Vagina (tissue), 2 donors: ENCODE results near the gene VAV3. TPM values are rescaled to one million over a fixed set of nuclear protein-coding genes. Genes with fewer than 3 reads are reported as not detected.
"Not testable (repeated sequence)": the region's sequence is repeated elsewhere in the genome, so short reads cannot be mapped to it uniquely, and the experiment has no call there.

Experiments
- DNase-seq, 2 donors: peaks; one replicate each; pipeline ENCODE4 v3.0.0-alpha.2; 2017; ENCODE audit errors: extremely low spot score in 2 of 2
- H3K27ac ChIP-seq: fragments of 200-600 bp; sonication (generic); one replicate; pipeline ENCODE4 v1.5.1; 2019
- H3K27me3 ChIP-seq: fragments of 200-600 bp; sonication (generic); one replicate; pipeline ENCODE4 v1.5.1; 2019
- H3K36me3 ChIP-seq, 2 donors: fragments of 200-600 bp; sonication (generic); one replicate each; pipeline ENCODE4 v1.5.1; 2017 to 2019
- H3K4me1 ChIP-seq: fragments of 200-600 bp; sonication (generic); one replicate; pipeline ENCODE4 v1.5.1; 2019
- H3K4me3 ChIP-seq, 2 donors: fragments of 200-600 bp; sonication (generic); 1 replicate in 1 of 2; 2 replicates in 1 of 2; pipeline ENCODE4 v1.5.1; 2016 to 2019
- H3K9me3 ChIP-seq: fragments of 200-600 bp; sonication (generic); one replicate; pipeline ENCODE4 v1.5.1; 2019
- CTCF ChIP-seq, 3 experiments: fragments of 450-650 bp in 2 of 3; fragments of 200-600 bp in 1 of 3; sonication (generic) in 1 of 3; IDR thresholded peaks; one replicate each; pipeline ENCODE4 v1.5.1; 2017 to 2019; ENCODE audit warnings: antibody characterized with exemption in 3 of 3, mild to moderate bottlenecking in 2 of 3, moderate library complexity in 2 of 3
- POLR2A ChIP-seq, 2 donors: fragments of 450-650 bp; IDR thresholded peaks; one replicate each; pipeline ENCODE4 v1.6.1; 2017; ENCODE audit warnings: antibody characterized with exemption in 2 of 2, mild to moderate bottlenecking in 2 of 2, moderate library complexity in 2 of 2
- POLR2AphosphoS5 ChIP-seq, 2 donors: sonication (generic); formaldehyde crosslinking; IDR thresholded peaks; one replicate each; pipeline ENCODE4 v1.9.0; 2017; ENCODE audit warnings: antibody characterized with exemption in 2 of 2, mild to moderate bottlenecking in 2 of 2, low read depth in 1 of 2; ENCODE audit not compliant: insufficient read depth in 1 of 2
- intact Hi-C: fragments of 100-400 bp; cut with DNase I; formaldehyde crosslinking; loops from one replicate; pipeline ENCODE4 v1.15.1; 2023
- total RNA-seq: library from RNA; depleted of rRNA; stranded (reverse); fragments of >200 nt; gene quantifications from one replicate; pipeline ENCODE4 v1.2.3, GENCODE V29; 2016

VAV3 gene
- total RNA-seq, 1 donor from 2014 or later: 67.5 TPM

GRCh38 chr1:107739651-107740050 lies 225.3 kb downstream of the VAV3 start:
- intact Hi-C loops: no loop called here
- no peak for DNase-seq
- H3K27me3 ChIP-seq: no peaks in the 10 kb centered on the region
- no peaks in the 10 kb centered on the region for H3K9me3 ChIP-seq
- H3K4me3 ChIP-seq: no peak overlapping the region
- H3K36me3 ChIP-seq: no peaks in the 10 kb centered on the region
- H3K27ac ChIP-seq: peak overlapping the region; percentile 6
- H3K4me1 ChIP-seq: peaks cover 4% of the 10 kb centered on the region
- TF ChIP-seq POLR2A (IDR thresholded peaks at IDR 0.05) (no peak), CTCF (IDR thresholded peaks at IDR 0.05) (no peak), POLR2AphosphoS5 (IDR thresholded peaks at IDR 0.05; ENCODE audit: insufficient read depth in 1 of 2, low read depth in 1 of 2) (no peak)

- Histone ChIP-seq H3K27ac (peak overlapping the region; percentile 6), H3K4me1 (peaks cover 4% of the 10 kb centered on the region), H3K27me3 (no peaks in the 10 kb centered on the region), H3K4me3 (no peak overlapping the region), H3K36me3 (no peaks in the 10 kb centered on the region), H3K9me3 (no peaks in the 10 kb centered on the region)
- DNase-seq: no peak
- intact Hi-C loops: no loop called here
- TF ChIP-seq POLR2A (IDR thresholded peaks at IDR 0.05) (no peak), CTCF (IDR thresholded peaks at IDR 0.05) (no peak), POLR2AphosphoS5 (IDR thresholded peaks at IDR 0.05; ENCODE audit: insufficient read depth in 1 of 2, low read depth in 1 of 2) (no peak)
Measured at GRCh38 chr1:107739201-107739600, 225.8 kb downstream of the VAV3 start.

GRCh38 chr1:107733401-107733800 lies 231.6 kb downstream of the VAV3 start:
- DNase-seq, H3K27ac ChIP-seq, H3K27me3 ChIP-seq, H3K9me3 ChIP-seq, H3K36me3 ChIP-seq, H3K4me3 ChIP-seq, H3K4me1 ChIP-seq, intact Hi-C loops: not testable (repeated sequence)

GRCh38 chr1:107727866-107728265 lies 237.1 kb downstream of the VAV3 start:
- Histone ChIP-seq H3K27me3 (no peaks in the 10 kb centered on the region), H3K4me3 (no peak overlapping the region), H3K27ac (no peak overlapping the region), H3K9me3 (no peaks in the 10 kb centered on the region), H3K36me3 (no peaks in the 10 kb centered on the region), H3K4me1 (no peaks in the 10 kb centered on the region)
- intact Hi-C loops: no loop called here
- DNase-seq: no peak
- no peak for TF ChIP-seq POLR2AphosphoS5 (IDR thresholded peaks at IDR 0.05; ENCODE audit: insufficient read depth in 1 of 2, low read depth in 1 of 2)
- TF ChIP-seq POLR2A (IDR thresholded peaks at IDR 0.05): no peak
- TF ChIP-seq CTCF (IDR thresholded peaks at IDR 0.05): no peak

DNA sequence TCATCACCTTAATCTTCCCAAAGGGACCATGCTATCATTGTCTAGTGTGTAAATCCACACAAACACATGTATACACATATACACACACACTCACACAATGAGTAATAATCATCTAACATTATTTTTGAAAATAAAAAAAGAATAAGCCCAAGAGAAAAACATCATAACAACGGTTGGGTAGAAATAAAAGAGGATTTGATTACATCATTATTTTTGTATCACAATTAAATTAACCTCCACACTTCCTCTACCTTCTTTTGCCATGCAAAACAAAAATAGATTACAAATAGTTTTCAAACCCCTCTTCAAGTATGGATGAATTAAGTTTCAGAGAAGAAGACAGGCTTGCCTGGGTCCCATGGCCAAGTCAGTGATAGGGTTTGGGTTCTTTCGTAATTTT lies 238.1 kb downstream of the VAV3 start:
- DNase-seq: no peak
- no peaks in the 10 kb centered on the region for H3K4me1 ChIP-seq
- H3K4me3 ChIP-seq: no peak overlapping the region
- H3K27me3 ChIP-seq: no peaks in the 10 kb centered on the region
- TF ChIP-seq POLR2A (IDR thresholded peaks at IDR 0.05) (no peak), CTCF (IDR thresholded peaks at IDR 0.05) (no peak), POLR2AphosphoS5 (IDR thresholded peaks at IDR 0.05; ENCODE audit: insufficient read depth in 1 of 2, low read depth in 1 of 2) (no peak)
- H3K27ac ChIP-seq: no peak overlapping the region
- no peaks in the 10 kb centered on the region for H3K36me3 ChIP-seq
- intact Hi-C loops: no loop called here
- H3K9me3 ChIP-seq: no peaks in the 10 kb centered on the region

DNA sequence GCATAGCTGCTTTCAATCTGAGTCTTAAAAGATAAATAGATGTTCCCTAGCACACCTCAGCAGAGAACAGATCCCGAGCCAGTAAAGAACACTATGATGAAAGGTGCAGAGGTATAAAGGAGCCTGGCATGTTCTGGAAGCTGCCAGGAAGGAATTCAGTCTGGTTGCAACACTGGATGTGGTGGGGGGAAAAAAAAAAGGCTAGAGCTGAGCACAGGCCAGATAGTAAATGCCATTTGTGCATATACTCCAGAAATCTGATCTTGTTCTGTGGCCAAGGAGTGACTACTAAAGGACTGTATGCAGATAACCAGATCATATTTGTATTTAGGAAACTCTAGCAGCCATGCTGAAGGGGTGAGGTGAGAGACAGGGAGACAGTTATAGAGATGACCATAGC lies 240.3 kb downstream of the VAV3 start:
- no peak overlapping the region for H3K4me3 ChIP-seq
- no peaks in the 10 kb centered on the region for H3K36me3 ChIP-seq
- intact Hi-C loops: no loop called here
- TF ChIP-seq CTCF (IDR thresholded peaks at IDR 0.05) (no peak), POLR2AphosphoS5 (IDR thresholded peaks at IDR 0.05; ENCODE audit: insufficient read depth in 1 of 2, low read depth in 1 of 2) (no peak)
- no peaks in the 10 kb centered on the region for H3K4me1 ChIP-seq
- H3K27ac ChIP-seq: no peak overlapping the region
- H3K9me3 ChIP-seq: no peaks in the 10 kb centered on the region
- DNase-seq: no peak
- no peaks in the 10 kb centered on the region for H3K27me3 ChIP-seq

- H3K4me1 ChIP-seq, H3K9me3 ChIP-seq, H3K27ac ChIP-seq, intact Hi-C loops, H3K4me3 ChIP-seq, H3K36me3 ChIP-seq, DNase-seq, H3K27me3 ChIP-seq: not testable (repeated sequence)
Measured at GRCh38 chr1:107720210-107720609, 244.8 kb downstream of the VAV3 start.
